Myocyte (in vitro differentiated cells): ENCODE data around the gene SCTR. TPM values are rescaled to one million over a fixed set of nuclear protein-coding genes. Genes with fewer than 3 reads are reported as not detected.
A peak's percentile ranks its signal among the peaks of the same experiment; 100 is the strongest.
"Not testable (repeated sequence)": the region's sequence is repeated elsewhere in the genome, so short reads cannot be mapped to it uniquely, and the experiment has no call there.

ENCODE experiments used
- DNase-seq: peaks from one replicate; pipeline ENCODE4 v3.0.0-alpha.2; 2012; ENCODE audit warnings: low read depth
- total RNA-seq: library from RNA; depleted of rRNA; stranded (reverse); fragments of >200 nt; gene quantifications from 2 replicates; pipeline ENCODE4 v1.2.3, GENCODE V29; 2014

SCTR gene
- total RNA-seq, 1 donor from 2014 or later = not detected

GRCh38 chr2:119417908-119418307, 106.4 kb downstream of the SCTR start:
- DNase-seq = no peak

DNA sequence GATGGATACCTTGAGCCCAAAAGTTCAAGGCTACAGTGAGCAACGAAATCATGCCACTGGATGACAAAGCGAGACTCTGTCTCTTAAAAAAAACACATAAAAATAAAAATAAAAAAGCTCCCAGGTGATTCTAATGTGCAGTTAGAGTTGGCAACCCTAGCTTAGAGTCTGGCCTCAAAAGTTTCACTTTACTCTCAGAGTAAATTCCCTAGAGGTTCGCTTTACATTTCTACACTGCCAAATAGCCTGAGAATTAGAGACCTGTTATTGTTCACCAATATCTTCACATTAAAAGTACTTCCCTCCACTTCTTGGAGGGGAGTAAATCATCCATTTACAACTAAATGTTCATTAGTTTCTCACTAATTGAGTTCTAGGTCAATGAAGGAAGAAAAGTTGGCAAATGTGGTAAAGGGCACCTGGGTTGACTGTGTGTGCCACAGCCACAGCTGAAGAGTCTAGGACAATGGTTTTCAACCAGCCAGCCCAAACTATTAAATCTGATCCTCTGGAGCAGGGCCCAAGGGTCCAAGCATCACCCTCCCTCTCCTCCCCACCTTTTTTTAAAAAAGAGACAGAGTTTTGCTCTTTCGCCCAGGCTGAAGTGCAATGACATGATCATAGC, 107.9 kb downstream of the SCTR start:
- no peak for DNase-seq

DNA sequence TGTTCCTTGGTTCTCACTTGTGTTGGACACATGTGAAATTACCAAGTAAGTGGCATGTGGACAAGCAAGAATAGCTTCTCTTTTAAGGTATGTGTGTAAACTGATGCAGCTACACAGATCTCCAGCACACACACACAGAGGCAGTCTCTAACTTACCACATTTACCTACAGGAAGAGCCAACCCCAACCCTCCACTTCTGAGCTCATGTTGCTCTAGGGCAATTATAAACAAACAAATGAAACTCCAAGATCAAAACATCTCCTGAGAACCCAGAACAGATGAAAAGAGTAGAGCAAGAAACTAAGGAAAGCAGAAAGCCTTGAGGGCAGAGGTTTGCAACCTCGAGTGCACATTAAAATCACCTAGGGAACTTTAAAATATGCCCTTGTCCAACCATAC, 108.7 kb downstream of the SCTR start:
- DNase-seq = no peak

DNA sequence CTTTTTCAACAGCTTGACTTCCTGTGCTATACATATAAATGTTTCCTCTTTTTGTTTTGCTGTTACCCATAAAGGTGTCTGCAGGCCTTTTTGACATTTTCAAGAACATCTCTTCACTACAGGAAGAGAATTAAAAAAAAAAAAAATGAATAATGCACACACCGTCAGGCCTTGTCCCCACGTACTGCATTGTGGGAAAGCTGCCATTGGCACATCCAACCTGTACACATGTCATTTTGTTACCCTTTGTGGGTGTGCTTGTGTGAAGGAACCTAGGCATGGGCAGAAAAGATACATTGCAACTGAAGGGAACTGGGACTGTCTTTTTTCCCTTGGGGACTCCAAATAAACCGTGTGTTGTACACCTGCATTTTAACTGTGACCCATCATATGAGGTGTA, 109.4 kb downstream of the SCTR start:
- DNase-seq = no peak

DNA sequence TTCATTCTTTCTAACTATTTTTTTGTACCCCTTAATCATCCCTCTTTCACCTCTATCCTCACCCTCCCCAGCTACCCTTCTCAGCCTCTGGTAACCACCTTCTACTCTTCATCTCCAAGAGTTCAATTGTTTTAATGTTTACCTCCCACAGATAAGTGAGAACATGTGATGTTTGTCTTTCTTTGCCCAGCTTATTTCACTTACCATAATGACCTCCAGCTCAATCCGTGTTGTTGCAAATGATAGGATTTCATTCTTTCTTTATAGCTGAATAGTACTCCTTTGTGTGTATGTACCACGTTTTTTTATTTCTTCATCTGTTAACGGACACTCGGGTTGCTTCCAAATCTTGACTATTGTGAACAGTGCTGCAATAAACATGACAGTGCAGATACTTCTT, 114.8 kb downstream of the SCTR start:
- no peak for DNase-seq

- DNase-seq = peak; percentile 12
Observed at GRCh38 chr2:119408221-119408619, 116.1 kb downstream of the SCTR start.

- peak; percentile 70 for DNase-seq
Observed at GRCh38 chr2:119407430-119408220, 116.7 kb downstream of the SCTR start.

DNA sequence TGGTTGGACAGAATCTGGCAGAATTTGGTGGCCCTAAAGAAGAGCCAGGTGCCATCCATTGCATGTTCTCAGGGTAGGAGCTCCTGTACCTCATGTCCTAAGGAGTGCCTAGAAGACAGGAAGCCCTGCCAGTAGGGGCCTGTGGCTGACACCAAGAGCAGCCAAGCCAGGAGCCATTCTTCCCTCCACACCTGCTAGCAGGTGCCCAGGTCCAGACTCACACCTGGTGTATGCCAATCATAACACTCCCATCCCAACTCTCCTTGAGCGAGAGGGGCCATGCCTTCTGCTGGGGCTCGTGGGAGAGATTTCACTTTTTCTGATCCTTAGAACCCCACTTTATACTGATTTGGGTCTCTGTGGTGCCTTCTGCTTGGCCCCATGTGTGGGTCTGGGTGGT, 119.1 kb downstream of the SCTR start:
- no peak for DNase-seq

- not testable (repeated sequence) for DNase-seq
Observed at GRCh38 chr2:119403618-119404017, 120.7 kb downstream of the SCTR start.

DNA sequence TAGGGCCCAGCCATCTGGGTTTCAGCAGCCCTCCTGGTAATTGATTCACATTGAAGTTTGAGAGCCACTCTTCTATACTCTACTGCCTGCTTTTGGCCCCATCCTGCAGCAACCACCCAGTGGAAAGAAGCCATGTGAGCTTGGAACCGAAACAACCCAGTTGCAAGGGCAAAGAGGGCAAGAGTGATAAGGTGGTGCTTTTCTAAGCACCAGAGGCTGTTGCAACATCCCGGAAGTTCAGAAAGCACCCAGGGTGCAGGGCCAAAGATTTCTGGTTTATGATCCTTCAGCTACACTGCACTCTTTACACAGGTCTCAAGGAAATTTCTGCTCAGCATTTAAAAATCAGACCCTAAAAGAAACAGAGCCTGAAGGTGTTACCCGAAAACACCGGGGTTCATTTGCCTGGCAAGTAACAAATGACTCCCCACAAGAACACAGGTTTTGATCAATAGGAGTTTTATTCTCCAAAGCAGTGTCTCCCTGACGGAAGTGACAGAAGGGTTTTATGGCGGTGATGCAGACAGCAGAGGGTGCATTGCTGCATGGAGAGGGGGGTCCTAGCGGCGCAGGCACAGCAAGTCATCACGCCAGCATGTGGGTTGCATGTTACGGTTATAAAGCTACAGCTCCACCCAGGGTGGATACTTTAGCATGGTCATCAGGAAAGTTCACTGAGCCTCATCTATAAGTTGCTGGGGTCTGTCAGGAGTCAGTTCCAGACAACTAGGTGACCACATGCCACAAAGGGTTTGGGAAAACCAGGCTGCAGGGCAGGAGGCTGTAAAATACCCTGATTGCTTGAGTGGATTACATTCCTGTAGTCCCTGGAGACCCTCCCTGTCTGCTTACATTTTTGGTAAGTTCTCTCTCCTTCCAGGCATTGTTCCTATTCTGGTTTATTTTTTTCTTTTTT, 121.4 kb downstream of the SCTR start:
- DNase-seq = no peak

- no peak for DNase-seq
Observed at GRCh38 chr2:119402106-119402505, 122.2 kb downstream of the SCTR start.

DNA sequence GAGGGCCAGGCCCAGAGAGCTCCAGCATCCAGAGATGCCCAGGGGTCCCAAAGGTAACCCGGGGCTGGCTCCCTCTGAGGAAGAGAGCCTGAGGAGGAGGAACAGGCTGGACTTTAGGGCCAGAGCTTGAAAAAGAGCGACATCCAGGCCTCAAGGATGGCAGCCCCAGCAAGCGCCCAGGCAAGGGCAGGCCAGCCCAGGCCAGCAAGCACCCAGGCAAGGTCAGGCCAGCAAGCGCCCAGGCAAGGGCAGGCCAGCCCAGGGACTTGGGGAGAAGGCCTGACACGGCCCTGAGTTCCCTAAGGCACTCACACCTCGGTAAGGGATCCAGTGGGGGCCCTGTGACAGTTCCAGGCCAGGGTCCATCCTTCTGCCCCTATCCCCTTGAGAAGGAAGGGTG, 127.1 kb downstream of the SCTR start:
- DNase-seq = no peak

DNA sequence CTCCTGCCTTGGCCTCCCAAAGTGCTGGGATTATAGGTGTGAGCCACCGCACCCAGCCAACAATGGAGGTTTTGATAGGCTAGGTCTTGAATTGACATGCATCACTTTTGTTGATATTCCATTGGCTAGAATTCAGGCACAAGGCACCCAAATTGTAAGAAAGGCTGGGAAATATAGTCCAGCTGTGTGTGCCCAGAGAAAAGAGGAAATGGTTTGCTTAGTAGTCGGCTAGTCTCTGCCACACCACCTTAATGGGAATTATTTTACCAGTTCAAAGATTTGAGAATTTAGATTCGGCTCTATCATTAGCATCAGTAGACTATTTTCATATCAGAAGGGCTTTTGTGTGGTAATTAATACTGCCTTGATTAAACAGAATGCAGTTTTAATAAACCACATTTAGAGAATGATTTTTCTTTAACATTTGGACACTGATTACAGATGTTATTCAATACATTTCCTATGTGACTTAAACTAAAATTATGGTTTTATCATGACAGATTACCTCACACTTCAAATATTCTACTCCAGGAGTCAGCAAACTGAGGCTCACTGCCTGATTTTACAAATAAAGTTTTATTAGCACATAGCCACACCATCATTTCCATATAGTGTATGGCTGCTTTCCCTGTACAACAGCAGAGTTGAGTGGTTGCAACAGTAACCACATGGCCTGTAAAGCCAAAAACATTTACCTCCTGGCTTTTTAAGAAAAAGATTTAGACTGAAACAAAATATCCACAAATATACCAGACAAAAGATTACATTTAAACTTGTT, 130.1 kb downstream of the SCTR start:
- no peak for DNase-seq

Other genes starting within 250 kb of the SCTR start
- 10.9 and 15.8 TPM in 2 replicates for gene C2orf76, start 157.6 kb downstream of the SCTR start, total RNA-seq
- gene DBI, start 157.5 kb downstream of the SCTR start, total RNA-seq = 172 and 293 TPM in 2 replicates
- not detected in 2 replicates for gene TMEM37, start 92.6 kb downstream of the SCTR start, total RNA-seq
- not detected in 2 replicates for gene CFAP221, start 20.0 kb upstream of the SCTR start, total RNA-seq
- 12.3 and 16.7 TPM in 2 replicates for gene TMEM177, start 154.7 kb upstream of the SCTR start, total RNA-seq
- gene PTPN4, start 235.4 kb upstream of the SCTR start, total RNA-seq = 24.8 and 29.2 TPM in 2 replicates